Left ventricle myocardium inferior (tissue), 1 donor: ENCODE measurements around the gene SYNGR4. TPM values are rescaled to one million over a fixed set of nuclear protein-coding genes. Genes with fewer than 3 reads are reported as not detected.

Experiments
- DNase-seq: peaks from one replicate; pipeline ENCODE4 v3.0.0-alpha.2; 2020
- H3K27ac ChIP-seq: fragments of 200-600 bp; replicated peaks from 2 replicates; pipeline ENCODE4 v1.8.0; 2021
- H3K27me3 ChIP-seq: fragments of 200-600 bp; 2 replicates; pipeline ENCODE4 v1.8.0; 2021; ENCODE audit warnings: low read depth
- H3K36me3 ChIP-seq: fragments of 200-600 bp; 2 replicates; pipeline ENCODE4 v1.8.0; 2021
- H3K4me1 ChIP-seq: fragments of 200-600 bp; 2 replicates; pipeline ENCODE4 v1.8.0; 2021
- H3K4me3 ChIP-seq: fragments of 200-600 bp; 2 replicates; pipeline ENCODE4 v1.8.0; 2021; ENCODE audit warnings: mild to moderate bottlenecking, moderate library complexity
- H3K9me3 ChIP-seq: fragments of 200-600 bp; replicated peaks from 2 replicates; pipeline ENCODE4 v1.8.0; 2021
- intact Hi-C: fragments of 100-400 bp; cut with micrococcal nuclease; formaldehyde crosslinking; loops from one replicate; pipeline ENCODE4 v1.11.0; 2022
- total RNA-seq: library from RNA; stranded (reverse); fragmentation: NEBNext Ultra II Directional; extraction: Animal tissue kit (Norgen Biotek cat#: 25700); gene quantifications from one replicate; pipeline ENCODE4 v1.2.1, GENCODE V29; 2021
- TF ChIP-seq, protein P1 (sequence below): fragments of 200-600 bp; IDR thresholded peaks from 2 replicates; pipeline ENCODE4 v1.8.0; 2021; ENCODE audit warnings: antibody characterized with exemption, mild to moderate bottlenecking, borderline replicate concordance
- donor health status: DM: no; HTN: yes; CAD: no; lungs with severe emphysema.

Gene SYNGR4
- total RNA-seq, 1 donor from 2014 or later: not detected

DNA sequence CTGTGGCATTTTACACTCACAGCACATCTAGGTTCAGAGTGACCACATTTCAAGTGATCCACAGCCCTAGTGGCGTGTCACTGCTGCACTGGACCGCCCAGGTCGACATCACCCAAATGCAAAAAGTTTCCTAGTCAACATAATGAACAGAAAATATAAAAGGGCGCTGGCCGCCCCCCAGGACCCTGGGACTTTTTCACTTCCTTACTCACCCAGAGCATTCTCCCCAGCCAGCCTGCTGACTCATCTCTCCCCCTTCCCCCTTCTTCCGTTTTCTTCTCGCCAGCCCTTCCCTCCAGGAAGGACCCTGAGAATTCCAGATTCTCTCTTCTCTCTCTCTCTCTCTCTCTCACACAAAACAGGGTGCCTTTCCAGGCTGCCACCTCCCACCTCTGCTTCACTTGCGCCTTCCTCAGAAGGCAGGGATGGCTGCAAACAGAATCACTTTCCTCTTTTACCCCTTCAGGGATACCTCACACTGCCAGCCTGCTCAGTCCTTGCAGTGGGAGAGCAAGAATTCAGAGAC is 60.6 kb downstream of the SYNGR4 start:
- DNase-seq: no peak
- no peak overlapping the region for H3K27ac ChIP-seq
- H3K36me3 ChIP-seq: no peaks in the 10 kb centered on the region
- intact Hi-C loops: no loop called here
- no peaks in the 10 kb centered on the region for H3K9me3 ChIP-seq
- no peak overlapping the region for H3K4me3 ChIP-seq
- no peaks in the 10 kb centered on the region for H3K27me3 ChIP-seq
- TF ChIP-seq, protein P1, sequence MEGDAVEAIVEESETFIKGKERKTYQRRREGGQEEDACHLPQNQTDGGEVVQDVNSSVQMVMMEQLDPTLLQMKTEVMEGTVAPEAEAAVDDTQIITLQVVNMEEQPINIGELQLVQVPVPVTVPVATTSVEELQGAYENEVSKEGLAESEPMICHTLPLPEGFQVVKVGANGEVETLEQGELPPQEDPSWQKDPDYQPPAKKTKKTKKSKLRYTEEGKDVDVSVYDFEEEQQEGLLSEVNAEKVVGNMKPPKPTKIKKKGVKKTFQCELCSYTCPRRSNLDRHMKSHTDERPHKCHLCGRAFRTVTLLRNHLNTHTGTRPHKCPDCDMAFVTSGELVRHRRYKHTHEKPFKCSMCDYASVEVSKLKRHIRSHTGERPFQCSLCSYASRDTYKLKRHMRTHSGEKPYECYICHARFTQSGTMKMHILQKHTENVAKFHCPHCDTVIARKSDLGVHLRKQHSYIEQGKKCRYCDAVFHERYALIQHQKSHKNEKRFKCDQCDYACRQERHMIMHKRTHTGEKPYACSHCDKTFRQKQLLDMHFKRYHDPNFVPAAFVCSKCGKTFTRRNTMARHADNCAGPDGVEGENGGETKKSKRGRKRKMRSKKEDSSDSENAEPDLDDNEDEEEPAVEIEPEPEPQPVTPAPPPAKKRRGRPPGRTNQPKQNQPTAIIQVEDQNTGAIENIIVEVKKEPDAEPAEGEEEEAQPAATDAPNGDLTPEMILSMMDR: no peak
- no peaks in the 10 kb centered on the region for H3K4me1 ChIP-seq

Other genes with a start within 250 kb of the SYNGR4 start
- 3.4 TPM for gene LIG1, start 194.0 kb upstream of the SYNGR4 start, total RNA-seq
- gene ZSWIM9, start 193.7 kb upstream of the SYNGR4 start, total RNA-seq: 7.6 TPM
- gene CARD8, start 108.5 kb upstream of the SYNGR4 start, total RNA-seq: 33.3 TPM
- gene ZNF114, start 94.3 kb upstream of the SYNGR4 start, total RNA-seq: 0.55 TPM
- 32.1 TPM for gene EMP3, start 38.8 kb upstream of the SYNGR4 start, total RNA-seq
- gene TMEM143, start 427 bp upstream of the SYNGR4 start, total RNA-seq: 108 TPM
- gene KDELR1, start 27.2 kb downstream of the SYNGR4 start, total RNA-seq: 68.4 TPM
- gene GRIN2D, start 29.3 kb downstream of the SYNGR4 start, total RNA-seq: 0.30 TPM
- gene GRWD1, start 81.6 kb downstream of the SYNGR4 start, total RNA-seq: 17.0 TPM
- 0.27 TPM for gene KCNJ14, start 91.2 kb downstream of the SYNGR4 start, total RNA-seq
- 32.1 TPM for gene CYTH2, start 105.0 kb downstream of the SYNGR4 start, total RNA-seq
- 1.1 TPM for gene LMTK3, start 147.5 kb downstream of the SYNGR4 start, total RNA-seq
- gene SULT2B1, start 187.8 kb downstream of the SYNGR4 start, total RNA-seq: 0.33 TPM
- not detected for gene SPACA4, start 242.4 kb downstream of the SYNGR4 start, total RNA-seq